GM23338 (cell line): Measurements from ENCODE around the gene GCHFR. TPM values are rescaled to one million over a fixed set of nuclear protein-coding genes. Genes with fewer than 3 reads are reported as not detected.
A peak's percentile ranks its signal among the peaks of the same experiment; 100 is the strongest.

Experiments used
- ATAC-seq: fragments of 200-7000 bp; cut with Tn5 transposase; 3 replicates; pipeline ENCODE4 v1.9.1; 2020
- DNase-seq: peaks from one replicate; pipeline ENCODE4 v3.0.0-alpha.2; 2015; ENCODE audit warnings: low spot score
- H2AFZ ChIP-seq: fragments of 200-600 bp; sonication (generic); 2 replicates; pipeline ENCODE4 v1.8.0; 2016; ENCODE audit warnings: antibody characterized with exemption, mild to moderate bottlenecking, moderate library complexity
- H3F3A ChIP-seq: fragments of 200-600 bp; sonication (generic); replicated peaks from 2 replicates; pipeline ENCODE4 v1.8.0; 2017; ENCODE audit warnings: antibody characterized with exemption, mixed run types, low read depth
- H3K27ac ChIP-seq: fragments of 200-600 bp; sonication (generic); 2 replicates; pipeline ENCODE4 v1.6.1; 2016; ENCODE audit warnings: low read depth
- H3K27me3 ChIP-seq: fragments of 200-600 bp; sonication (generic); 2 replicates; pipeline ENCODE4 v1.8.0; 2016; ENCODE audit warnings: mild to moderate bottlenecking, mixed run types, moderate library complexity; ENCODE audit not compliant: insufficient read depth
- H3K36me3 ChIP-seq: fragments of 200-600 bp; sonication (generic); 2 replicates; pipeline ENCODE4 v1.8.0; 2016; ENCODE audit warnings: mild to moderate bottlenecking; ENCODE audit not compliant: insufficient read depth
- H3K4me1 ChIP-seq: fragments of 200-600 bp; sonication (generic); 2 replicates; pipeline ENCODE4 v1.8.0; 2016; ENCODE audit warnings: mild to moderate bottlenecking, moderate library complexity; ENCODE audit not compliant: insufficient read depth
- H3K4me2 ChIP-seq: fragments of 200-600 bp; sonication (generic); 2 replicates; pipeline ENCODE4 v1.7.1; 2017; ENCODE audit warnings: mixed run types
- H3K4me3 ChIP-seq: fragments of 200-600 bp; sonication (generic); 2 replicates; pipeline ENCODE4 v1.6.1; 2016; ENCODE audit warnings: mixed run types
- H3K79me2 ChIP-seq: fragments of 200-600 bp; sonication (generic); replicated peaks from 2 replicates; pipeline ENCODE4 v1.8.0; 2017; ENCODE audit warnings: mild to moderate bottlenecking; ENCODE audit not compliant: insufficient read depth
- H3K9me2 ChIP-seq: fragments of 200-600 bp; sonication (generic); 2 replicates; pipeline ENCODE4 v1.8.0; 2017; ENCODE audit not compliant: insufficient read depth
- H4K20me1 ChIP-seq: fragments of 200-600 bp; sonication (generic); replicated peaks from 2 replicates; pipeline ENCODE4 v1.8.0; 2017; ENCODE audit warnings: mild to moderate bottlenecking; ENCODE audit not compliant: insufficient read depth
- H3K27ac Mint-ChIP-seq: 2 replicates; pipeline ENCODE4 v1.8.0; 2020; ENCODE audit warnings: inconsistent platforms, mild to moderate bottlenecking, moderate library complexity, mixed read lengths
- H3K27me3 Mint-ChIP-seq: 3 replicates; pipeline ENCODE4 v1.8.0; 2022; ENCODE audit warnings: low read depth, mild to moderate bottlenecking, moderate library complexity, mixed read lengths, inconsistent platforms; ENCODE audit not compliant: insufficient read depth, poor library complexity
- H3K36me3 Mint-ChIP-seq: 3 replicates; pipeline ENCODE4 v1.8.0; 2021; ENCODE audit warnings: low read depth, mild to moderate bottlenecking, inconsistent platforms, moderate library complexity, mixed read lengths
- H3K4me1 Mint-ChIP-seq: 3 replicates; pipeline ENCODE4 v1.8.0; 2020; ENCODE audit warnings: mild to moderate bottlenecking, inconsistent platforms, mixed read lengths
- H3K4me3 Mint-ChIP-seq: 3 replicates; pipeline ENCODE4 v1.8.0; 2021; ENCODE audit warnings: moderate library complexity, mild to moderate bottlenecking, inconsistent platforms, mixed read lengths
- H3K9me3 Mint-ChIP-seq: 3 replicates; pipeline ENCODE4 v1.8.0; 2020; ENCODE audit warnings: moderate library complexity, mild to moderate bottlenecking, inconsistent platforms, mixed read lengths
- CTCF ChIP-seq, 2 experiments: fragments of 200-600 bp in 1 of 2; sonication (generic) in 1 of 2; conservative IDR thresholded peaks; 2 replicates each; pipeline versions ENCODE4 v1.5.1 to v1.6.1; 2016 to 2017; ENCODE audit warnings: antibody characterized with exemption in 2 of 2, low read depth in 2 of 2, mild to moderate bottlenecking in 2 of 2, moderate library complexity in 1 of 2
- ETS1 ChIP-seq: IDR thresholded peaks from 2 replicates; pipeline ENCODE4 v1.6.1; 2016; ENCODE audit warnings: antibody characterized with exemption
- EZH2 ChIP-seq: fragments of 200-600 bp; sonication (generic); IDR thresholded peaks from one replicate; pipeline ENCODE4 v1.8.0; 2017; ENCODE audit warnings: antibody characterized with exemption, mild to moderate bottlenecking, low read depth; ENCODE audit not compliant: unreplicated experiment
- POLR2AphosphoS5 ChIP-seq: IDR thresholded peaks from 2 replicates; pipeline ENCODE4 v1.6.1; 2016; ENCODE audit warnings: antibody characterized with exemption, low read depth
- REST ChIP-seq: IDR thresholded peaks from one replicate; pipeline ENCODE4 v1.6.1; 2018; ENCODE audit warnings: antibody characterized with exemption; ENCODE audit not compliant: unreplicated experiment
- STAT1 ChIP-seq: IDR thresholded peaks from one replicate; pipeline ENCODE4 v1.6.1; 2016; ENCODE audit warnings: antibody characterized with exemption; ENCODE audit not compliant: unreplicated experiment
- ZNF114 ChIP-seq: fragments of 250-450 bp; sonication (Bioruptor Pico); IDR thresholded peaks from 2 replicates; pipeline ENCODE4 v1.5.0; 2020; ENCODE audit warnings: mild to moderate bottlenecking, moderate library complexity
- ZNF331 ChIP-seq: fragments of 250-450 bp; sonication (Bioruptor Pico); IDR thresholded peaks from 2 replicates; pipeline ENCODE4 v1.5.0; 2020; ENCODE audit warnings: low read depth, mild to moderate bottlenecking, moderate library complexity
- polyA plus RNA-seq: library from polyadenylated mRNA; unstranded; fragments of >200 nt; fragmentation: Nextera tagmentation; extraction: Ambion mirVana; gene quantifications from 2 replicates; pipeline ENCODE4 v1.2.1, GENCODE V29; 2016
- total RNA-seq: library from RNA; depleted of rRNA; stranded (reverse); fragments of >200 nt; shearing (Covaris generic); gene quantifications from 2 replicates; pipeline ENCODE4 v1.2.3, GENCODE V29; 2014

Gene GCHFR
- total and polyA plus RNA-seq, 2 experiments from 2014 or later = 38.9 to 44.2 TPM

- Histone ChIP-seq H2AFZ (peak overlapping the region; percentile 95), H3K79me2 (no peaks in the 10 kb centered on the region), H3K36me3 (no peaks in the 10 kb centered on the region), H4K20me1 (no peaks in the 10 kb centered on the region), H3K27me3 (0 out of 2 replicates have a peak, but pooled peaks cover 4% of the 10 kb centered on the region), H3K4me3 (peak overlapping the region; percentile 83), H3K27ac (peak overlapping the region; percentile 90), H3K9me2 (no peaks in the 10 kb centered on the region), H3K4me1 (peaks cover 23% of the 10 kb centered on the region), H3F3A (peaks cover 15% of the 10 kb centered on the region), H3K4me2 (peak overlapping the region; percentile 98)
- TF ChIP-seq ETS1 (no peak), REST (no peak), ZNF114 (CRISPR knock-in tag) (no peak), ZNF331 (no peak), STAT1 (no peak), CTCF (conservative IDR thresholded peaks at IDR 0.05; ENCODE audit: low read depth in 2 of 2) (no peak), EZH2 (no peak)
- Mint-ChIP-seq H3K4me3 (peak overlapping the region; percentile 71), H3K4me1 (peaks cover 35% of the 10 kb centered on the region), H3K36me3 (no peaks in the 10 kb centered on the region), H3K9me3 (no peaks in the 10 kb centered on the region), H3K27ac (peak overlapping the region; percentile 85; the same call in 1 of the 2 replicates), H3K27me3 (peaks cover 16% of the 10 kb centered on the region)
- no peak for ATAC-seq
- no peak for DNase-seq
These were observed 798 bp downstream of the GCHFR start for GRCh38 chr15:40764629-40765103.

GRCh38 chr15:40766194-40766815 is 2.4 kb downstream of the GCHFR start:
- Mint-ChIP-seq H3K36me3 (no peaks in the 10 kb centered on the region), H3K27ac (peak overlapping the region; percentile 70), H3K4me1 (peaks cover 41% of the 10 kb centered on the region), H3K27me3 (peaks cover 23% of the 10 kb centered on the region), H3K4me3 (no peak overlapping the region; the same call in 2 of the 3 replicates), H3K9me3 (no peaks in the 10 kb centered on the region)
- Histone ChIP-seq H3K36me3 (no peaks in the 10 kb centered on the region), H3K4me3 (0 out of 2 replicates have a peak overlapping the region, but pooled peaks have one; percentile 12), H3K27ac (no peak overlapping the region; the same call in 1 of the 2 replicates), H3K79me2 (no peaks in the 10 kb centered on the region), H2AFZ (no peak overlapping the region), H3K4me2 (peak overlapping the region; percentile 21; the same call in 1 of the 2 replicates), H3K9me2 (no peaks in the 10 kb centered on the region), H3K4me1 (peaks cover 23% of the 10 kb centered on the region), H3F3A (peaks cover 15% of the 10 kb centered on the region), H4K20me1 (no peaks in the 10 kb centered on the region), H3K27me3 (0 out of 2 replicates have a peak, but pooled peaks cover 4% of the 10 kb centered on the region)
- no peak for DNase-seq
- no peak for ATAC-seq
- no peak for TF ChIP-seq POLR2AphosphoS5
